NOMO-1 (cell line): ENCODE measurements around the gene CACNA1C.
A peak's percentile ranks its signal among the peaks of the same experiment; 100 is the strongest.

Source experiments
- DNase-seq, 2 experiments: peaks; one replicate each; lab custom pipeline; 2025; ENCODE audit not compliant: unreplicated experiment in 2 of 2; lab: John Stamatoyannopoulos, UW

CACNA1C gene

GRCh38 chr12:2227360-2227759 is 174.6 kb downstream of the CACNA1C start:
- DNase-seq, result peak in 1 of 2 experiments; percentile 21

DNA sequence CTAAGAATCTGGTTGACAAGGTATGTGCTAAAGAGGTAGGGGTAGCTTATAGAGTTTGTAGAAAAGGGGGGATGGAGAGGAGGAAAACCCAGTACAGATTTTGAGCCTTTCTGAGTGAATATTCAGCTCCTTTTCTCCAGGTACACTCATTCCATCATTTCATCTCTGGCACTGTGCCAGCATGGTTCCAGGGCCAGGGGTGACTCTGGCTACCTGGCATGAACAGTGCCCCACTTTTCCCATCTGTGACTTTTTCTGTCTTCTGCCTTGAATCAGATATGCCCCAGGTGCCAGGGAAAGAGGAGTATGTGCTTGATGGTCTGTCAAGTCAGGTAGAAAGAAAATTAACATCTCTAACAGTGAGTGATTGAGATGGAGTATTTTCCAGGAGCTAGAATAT is 175.7 kb downstream of the CACNA1C start:
- DNase-seq, result no peak

DNA sequence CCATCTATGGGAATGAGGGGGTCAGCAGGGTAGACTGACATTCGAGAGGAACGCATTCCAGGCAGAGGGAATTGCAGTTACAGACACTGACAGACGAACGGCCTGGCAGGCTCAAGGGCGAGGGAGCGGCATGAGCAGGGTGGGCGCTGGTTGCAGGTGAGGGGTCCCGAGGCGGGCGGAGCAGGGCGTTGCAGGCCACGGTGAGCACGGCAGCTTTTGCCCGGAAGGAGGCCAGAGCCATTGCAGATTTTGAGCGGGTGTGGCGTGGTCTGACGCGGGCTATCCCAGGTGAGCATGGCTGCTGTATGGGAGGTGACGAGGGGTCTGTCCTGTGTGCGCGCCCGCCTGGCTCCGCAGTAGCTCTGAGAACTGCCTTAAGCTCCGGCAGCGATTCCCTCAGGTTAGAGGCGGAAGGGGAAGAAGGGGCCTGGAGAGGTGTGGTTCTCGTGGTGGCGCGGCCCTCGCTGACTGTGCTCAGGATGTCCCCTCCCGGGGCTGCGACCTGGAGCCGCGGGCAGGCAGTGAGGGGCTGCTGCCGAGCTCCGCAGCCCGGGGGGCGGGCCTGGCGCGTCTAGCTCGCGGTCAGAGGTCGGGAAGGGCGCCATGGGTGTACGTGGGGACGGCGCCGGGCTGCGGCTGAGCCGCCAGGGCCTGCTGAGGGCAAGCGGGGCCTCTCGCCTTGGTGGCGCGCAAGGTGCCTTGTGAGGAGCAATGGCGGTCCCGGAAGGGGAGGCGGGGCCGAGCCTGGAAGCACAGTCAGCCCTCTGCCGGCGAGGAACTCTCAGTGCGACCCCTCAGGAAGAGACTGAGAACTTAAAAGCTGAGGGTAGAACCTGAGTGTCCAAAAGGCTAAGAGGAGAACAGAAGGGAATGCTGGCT is 177.1 kb downstream of the CACNA1C start:
- no peak for DNase-seq

GRCh38 chr12:2231011-2231595 is 178.3 kb downstream of the CACNA1C start:
- peak; percentile 13 to 46 for DNase-seq

DNA sequence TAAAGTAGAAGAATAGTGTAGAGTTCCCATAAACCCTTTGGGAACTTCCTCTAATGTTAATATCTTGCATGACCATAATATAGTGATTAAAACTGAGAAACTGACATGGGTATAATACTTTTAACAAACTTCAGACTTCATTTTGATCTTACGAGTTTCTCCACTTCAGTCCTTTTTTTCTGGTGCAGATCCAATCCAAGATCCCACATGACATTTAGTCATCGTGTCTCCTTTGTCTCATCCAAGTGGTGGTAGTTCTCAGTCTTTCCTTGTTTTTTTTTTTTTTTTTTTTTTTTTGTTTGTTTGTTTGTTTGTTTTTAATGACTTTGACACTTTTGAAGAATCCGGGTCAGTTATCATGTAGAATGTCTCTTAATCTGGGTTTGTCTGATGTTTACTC is 179.2 kb downstream of the CACNA1C start:
- DNase-seq, result no peak

DNA sequence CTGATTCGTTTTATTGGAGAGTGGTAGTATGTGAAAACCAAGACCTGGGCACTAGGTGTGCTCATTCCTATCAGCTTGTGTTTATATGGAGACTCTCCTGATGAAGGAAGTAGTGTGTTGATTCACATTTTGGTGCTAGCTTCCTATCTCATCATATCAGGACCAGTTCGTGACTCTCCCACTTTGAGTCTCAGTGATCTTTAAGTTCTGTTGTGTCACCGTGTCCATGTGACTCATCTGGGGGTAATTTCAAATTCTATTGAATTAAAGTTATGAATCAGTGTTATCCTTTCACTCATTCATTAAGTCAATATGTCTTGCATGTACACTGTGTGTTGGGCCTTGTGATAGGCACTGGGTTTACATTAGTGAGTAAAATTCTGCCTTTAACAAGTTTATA is 180.2 kb downstream of the CACNA1C start:
- DNase-seq, result no peak

DNA sequence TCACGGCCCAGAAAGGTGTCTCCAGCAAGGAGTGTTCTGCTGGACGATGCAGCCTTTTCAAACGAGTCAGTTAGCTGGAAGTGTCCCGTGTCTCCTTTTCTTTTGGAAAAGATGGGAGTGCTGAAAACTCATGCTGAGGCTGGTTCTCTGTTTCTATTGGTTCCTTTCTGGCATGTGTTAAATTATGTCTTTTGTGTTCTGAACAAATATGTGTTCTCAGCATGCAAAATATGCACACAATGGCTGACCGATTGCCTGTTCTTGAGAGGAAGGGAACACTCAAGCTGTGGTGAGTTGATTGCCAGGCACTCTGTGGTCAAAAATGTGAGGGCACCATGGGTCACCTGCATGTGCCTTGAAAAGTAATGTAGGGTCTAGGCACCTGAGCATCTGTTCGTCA is 181.3 kb downstream of the CACNA1C start:
- no peak for DNase-seq

DNA sequence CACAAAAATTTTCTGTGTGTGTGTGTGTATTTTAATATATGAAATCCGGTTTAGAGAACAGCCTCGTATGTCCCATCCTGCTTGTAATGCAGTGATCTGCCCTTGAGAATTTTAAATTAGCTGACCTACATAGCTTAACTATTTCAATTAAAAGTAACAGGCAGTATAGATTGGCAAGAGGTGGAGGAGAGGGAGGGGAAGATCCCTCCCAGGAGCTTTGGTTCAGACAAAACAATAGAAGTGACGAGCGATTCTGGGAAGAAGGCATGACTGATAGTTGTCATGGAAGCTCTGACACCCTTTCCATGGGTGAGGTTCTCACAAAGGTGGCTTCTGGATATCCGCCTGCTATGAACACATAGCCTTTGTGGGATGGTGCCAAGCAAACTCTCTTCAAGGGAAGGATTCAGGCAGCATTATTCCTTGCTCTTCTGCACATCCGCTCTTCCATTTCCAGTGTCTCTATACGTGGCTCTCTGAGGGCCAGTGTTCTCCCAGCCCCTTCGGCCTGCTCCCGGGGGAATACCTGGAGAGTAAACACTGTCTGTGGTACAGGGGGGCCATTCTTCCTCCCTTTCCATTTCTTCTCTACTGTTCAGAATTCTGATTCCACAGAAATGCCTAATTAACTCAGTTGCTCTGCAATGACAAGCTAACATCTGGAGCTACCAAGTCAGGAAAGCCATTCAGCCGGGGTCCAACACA is 182.0 kb downstream of the CACNA1C start:
- no peak for DNase-seq

DNA sequence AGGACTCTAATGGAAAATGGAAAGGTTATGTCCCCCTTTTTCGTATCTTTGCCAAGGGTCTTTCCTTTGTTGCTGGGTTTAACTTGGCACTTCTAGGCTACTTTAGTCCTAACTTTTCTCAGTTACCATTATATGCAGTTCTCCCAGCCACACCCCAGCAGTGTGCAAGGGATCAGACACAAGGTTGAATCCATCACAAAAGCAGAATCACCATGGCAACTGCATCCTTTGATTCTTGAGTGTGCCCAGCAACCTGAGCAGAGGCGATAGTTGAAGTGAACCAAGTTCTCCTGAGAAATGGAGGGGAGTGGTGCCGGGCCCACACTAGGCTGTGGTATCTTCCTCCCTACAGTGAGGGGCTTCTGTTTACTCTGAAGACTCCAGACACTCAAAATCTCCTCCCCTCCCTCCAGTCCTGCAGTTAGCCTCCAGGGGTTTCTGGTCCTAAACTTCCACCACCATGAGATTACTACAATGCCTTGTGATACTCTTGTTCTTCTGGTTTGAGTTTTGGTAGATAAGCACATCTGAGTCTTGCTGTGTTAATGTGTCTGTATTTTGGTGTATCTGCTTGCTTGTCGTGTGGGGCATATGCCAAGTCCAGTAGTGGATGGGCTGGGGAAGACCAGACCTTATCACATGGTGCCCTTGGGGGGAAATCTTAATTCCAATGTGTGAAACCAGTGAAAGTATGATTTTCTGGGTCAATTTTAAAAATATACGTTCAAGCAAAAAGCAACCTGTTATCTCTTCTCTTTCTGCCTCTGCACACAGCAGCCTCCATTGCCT is 183.9 kb downstream of the CACNA1C start:
- DNase-seq, result no peak

GRCh38 chr12:2238111-2238510 is 185.3 kb downstream of the CACNA1C start:
- DNase-seq, result no peak

DNA sequence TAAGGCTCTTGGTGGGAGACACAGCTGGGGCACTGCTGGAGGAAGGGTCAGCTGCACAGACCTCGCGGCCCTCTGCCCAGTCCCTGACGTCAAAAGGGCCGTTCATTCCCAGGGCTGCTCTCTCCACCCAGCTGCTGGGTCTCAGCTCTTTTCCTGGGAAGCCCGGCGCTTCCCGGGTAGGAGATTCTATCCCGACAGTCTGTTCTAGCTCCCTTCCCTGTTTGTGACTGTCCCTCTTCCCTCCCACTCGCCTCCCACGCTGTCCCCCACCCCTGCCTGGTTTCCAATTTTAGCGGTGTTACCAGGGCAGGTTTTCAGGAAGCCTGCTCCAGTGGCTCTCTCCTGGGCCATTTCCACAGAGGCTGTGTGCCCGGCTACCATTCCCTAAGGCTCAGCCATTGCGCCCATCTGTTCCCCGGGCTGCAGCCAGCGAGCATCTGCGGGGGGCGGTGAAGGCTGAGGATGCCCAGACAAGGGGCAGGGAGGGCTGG is 186.6 kb downstream of the CACNA1C start:
- no peak for DNase-seq

DNA sequence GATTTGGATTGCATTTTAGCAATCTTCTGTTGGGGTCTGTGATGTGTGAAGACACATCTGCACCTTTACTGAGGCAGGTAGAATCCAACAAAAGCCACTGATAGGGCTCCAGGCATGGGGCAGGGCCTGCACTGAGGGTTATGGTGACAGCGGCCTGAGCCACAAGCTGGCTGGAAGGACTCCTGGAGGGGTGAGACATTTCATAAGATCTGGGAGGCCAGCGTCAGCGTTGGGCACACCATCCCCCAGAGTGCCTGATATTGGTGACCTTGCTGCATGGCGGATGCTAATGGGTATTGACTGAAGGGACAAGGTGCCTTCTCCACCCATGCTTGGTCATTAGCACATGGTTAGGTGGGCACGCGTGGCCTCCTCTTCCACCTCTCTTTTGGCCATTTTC is 187.6 kb downstream of the CACNA1C start:
- DNase-seq, result no peak

GRCh38 chr12:2240984-2241383 is 188.2 kb downstream of the CACNA1C start:
- no peak for DNase-seq

DNA sequence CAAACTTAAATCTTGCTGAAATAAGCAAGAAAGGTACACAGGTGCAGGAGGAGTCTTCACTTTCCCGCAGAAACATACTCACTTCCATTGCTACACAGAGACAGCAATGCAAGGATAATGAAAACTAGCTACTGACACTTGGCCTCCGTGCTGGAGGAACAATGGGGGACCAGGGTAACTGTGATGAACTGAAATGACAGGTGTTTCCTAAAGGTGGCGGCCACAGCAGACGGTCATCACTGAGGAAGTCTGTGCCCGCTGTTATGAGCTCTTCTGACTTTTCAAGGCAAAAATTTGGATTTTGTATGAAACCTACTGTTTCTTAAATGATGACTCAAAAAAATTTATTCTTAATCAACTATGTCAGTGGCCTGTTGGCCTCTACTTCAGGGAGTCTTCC is 189.4 kb downstream of the CACNA1C start:
- no peak for DNase-seq

DNA sequence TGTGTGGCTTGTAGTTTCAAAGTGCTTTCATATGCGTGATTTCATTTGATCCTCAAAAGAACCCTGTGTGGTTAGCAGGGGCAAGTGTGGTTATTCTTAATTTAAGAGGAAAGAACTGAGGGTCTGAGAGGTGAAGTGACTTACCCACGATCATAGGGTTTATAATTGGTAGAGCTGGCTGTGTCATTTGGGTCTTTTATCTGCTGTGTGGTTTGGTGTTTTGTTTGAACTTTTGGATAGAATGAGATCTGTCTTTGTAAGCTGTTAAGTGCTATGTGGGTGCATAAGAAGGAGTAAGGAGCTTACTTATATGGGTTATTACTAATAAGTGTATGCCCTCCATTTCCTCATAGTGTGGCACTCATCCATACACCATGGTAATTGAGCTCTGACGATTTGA is 190.0 kb downstream of the CACNA1C start:
- no peak for DNase-seq

DNA sequence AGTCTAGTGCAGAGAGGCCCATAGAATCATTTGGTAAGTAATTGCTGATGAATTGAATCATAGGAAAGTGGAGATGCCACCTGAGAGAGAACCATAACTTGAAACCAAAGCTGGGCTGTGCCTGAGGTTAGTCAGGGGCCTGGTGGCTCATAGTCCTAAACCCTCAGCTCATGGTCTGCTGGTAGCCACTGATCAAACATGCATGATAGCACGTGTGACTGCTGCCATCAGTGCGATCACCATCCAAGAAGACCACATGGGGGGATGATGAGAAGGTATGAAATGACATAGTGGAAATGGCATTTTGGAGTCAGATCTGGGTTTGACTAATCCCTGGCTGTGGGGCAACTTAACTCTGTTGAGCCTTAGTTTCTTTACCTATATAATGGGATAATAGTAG is 190.5 kb downstream of the CACNA1C start:
- no peak for DNase-seq

DNA sequence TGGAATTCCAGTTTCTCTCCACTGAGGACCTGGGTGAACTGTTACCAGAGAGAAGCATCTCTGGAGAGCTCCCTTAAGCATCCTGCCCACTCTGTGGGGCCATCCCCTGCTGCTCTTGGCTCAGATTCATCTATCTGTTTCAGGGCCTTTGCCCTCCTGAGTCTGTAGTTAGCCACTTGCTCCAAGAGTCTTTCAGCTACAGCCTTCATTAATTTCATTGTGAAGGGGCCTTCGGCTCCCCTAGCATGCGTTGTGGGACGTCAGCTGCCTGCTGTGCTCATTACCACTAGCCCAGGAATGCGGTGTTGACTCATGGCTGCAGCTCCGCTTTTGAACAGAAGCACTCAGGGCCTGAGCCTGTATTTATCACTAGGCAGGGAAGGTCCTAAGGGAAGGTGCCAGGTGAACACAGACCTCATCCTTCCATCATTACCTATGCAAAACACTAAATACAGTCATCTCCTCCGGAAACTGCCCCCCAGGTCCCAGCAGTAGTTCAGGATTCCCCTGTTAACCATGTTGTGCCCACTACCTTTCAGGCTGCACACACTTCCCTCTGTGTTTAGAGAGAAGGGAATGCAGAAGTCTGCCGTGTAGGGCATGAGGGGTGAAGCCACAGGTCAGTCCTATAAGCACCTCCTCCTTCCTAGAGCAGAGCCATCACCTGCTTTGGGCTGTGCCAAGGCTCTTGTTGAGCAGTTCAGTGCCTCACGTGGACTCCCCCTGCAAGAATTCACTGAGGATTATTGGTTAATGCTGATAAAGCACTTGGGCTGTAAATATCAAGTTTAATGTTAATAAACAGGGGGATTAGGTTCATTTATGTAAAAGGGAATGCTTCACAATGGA is 191.4 kb downstream of the CACNA1C start:
- DNase-seq, result no peak

- DNase-seq, result no peak
These were observed 193.6 kb downstream of the CACNA1C start for GRCh38 chr12:2246358-2246757.

GRCh38 chr12:2247120-2247519 is 194.3 kb downstream of the CACNA1C start:
- DNase-seq, result no peak

DNA sequence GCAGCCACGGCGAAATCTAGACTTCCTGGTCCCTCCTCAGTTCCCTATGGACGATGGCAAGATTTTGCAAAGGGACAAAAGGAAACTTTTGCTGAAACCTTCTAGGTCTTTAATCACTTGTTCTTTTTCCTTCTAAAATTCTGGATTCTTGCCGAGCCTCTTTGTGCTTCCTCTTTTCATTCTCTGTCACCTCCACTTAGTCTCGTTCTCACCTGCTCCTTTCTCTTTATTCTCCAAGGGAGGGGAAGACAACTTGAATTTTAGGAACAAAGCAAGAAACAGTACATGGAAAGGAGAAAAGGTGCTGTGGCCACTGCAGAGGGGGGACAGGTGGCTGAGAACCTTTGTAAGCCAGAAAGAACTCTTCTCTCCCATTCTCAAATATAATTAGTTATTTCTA is 194.8 kb downstream of the CACNA1C start:
- peak in 1 of 2 experiments; percentile 20 for DNase-seq
